OCI-LY3 (cell line): Measurements from ENCODE around the gene EHMT1.
A peak's percentile ranks its signal among the peaks of the same experiment; 100 is the strongest.

ENCODE experiments used
- H2AFZ ChIP-seq: fragments of 200-600, 300-600 bp; shearing (Covaris generic); 2 replicates; pipeline ENCODE4 v1.6.0; 2014; ENCODE audit warnings: antibody characterized with exemption, low read depth, low read length
- H3K27ac ChIP-seq: fragments of 200-600, 300-600 bp; sonication (generic); 2 replicates; pipeline ENCODE4 v1.5.1; 2014; ENCODE audit warnings: mild to moderate bottlenecking, low read length, moderate library complexity, mixed read lengths
- H3K27me3 ChIP-seq: fragments of 200-600, 300-600 bp; sonication (generic); 2 replicates; pipeline ENCODE4 v1.6.1; 2014; ENCODE audit warnings: low read depth, low read length, mixed read lengths
- H3K36me3 ChIP-seq: fragments of 200-600, 300-600 bp; sonication (generic); replicated peaks from 2 replicates; pipeline ENCODE3; 2014; ENCODE audit warnings: low read depth, low read length, mixed read lengths
- H3K4me1 ChIP-seq: fragments of 300-600, 200-600 bp; sonication (generic); 2 replicates; pipeline ENCODE4 v1.6.1; 2014; ENCODE audit warnings: low read length, mixed read lengths
- H3K4me2 ChIP-seq: fragments of 200-600, 300-600 bp; sonication (generic); 2 replicates; pipeline ENCODE4 v1.6.1; 2014; ENCODE audit warnings: low read length, mixed read lengths
- H3K4me3 ChIP-seq: fragments of 300-600, 200-600 bp; sonication (generic); 2 replicates; pipeline ENCODE4 v1.5.1; 2014; ENCODE audit warnings: antibody characterized with exemption, mild to moderate bottlenecking, low read length, moderate library complexity
- H3K79me2 ChIP-seq: fragments of 300-600, 200-600 bp; shearing (Covaris generic); 2 replicates; pipeline ENCODE4 v1.6.1; 2014; ENCODE audit warnings: mild to moderate bottlenecking, low read length, mixed read lengths
- H3K9ac ChIP-seq: fragments of 300-600, 200-600 bp; shearing (Covaris generic); 2 replicates; pipeline ENCODE4 v1.6.0; 2014; ENCODE audit warnings: mild to moderate bottlenecking, low read length, moderate library complexity
- H3K9me3 ChIP-seq: fragments of 200-600, 300-600 bp; shearing (Covaris generic); 2 replicates; pipeline ENCODE4 v1.6.1; 2014; ENCODE audit warnings: low read length, mixed read lengths; ENCODE audit not compliant: insufficient read depth
- H4K20me1 ChIP-seq: fragments of 200-600, 300-600 bp; sonication (generic); 2 replicates; pipeline ENCODE4 v1.6.1; 2016; ENCODE audit warnings: low read length, mixed read lengths; ENCODE audit not compliant: insufficient read depth
- CTCF ChIP-seq: fragments of 200-600, 300-600 bp; sonication (generic); IDR thresholded peaks from 2 replicates; pipeline ENCODE4 v1.5.1; 2014; ENCODE audit warnings: antibody characterized with exemption, low read length, low read depth
- EZH2phosphoT487 ChIP-seq: fragments of 200-600 bp; shearing (Covaris generic); IDR thresholded peaks from 2 replicates; pipeline ENCODE4 v1.6.1; 2018; ENCODE audit warnings: antibody characterized with exemption, mixed run types, low read depth

EHMT1 gene

GRCh38 chr9:137631345-137632229, 12.8 kb downstream of the EHMT1 start:
- Histone ChIP-seq H3K36me3 (peaks cover 4% of the 10 kb centered on the region), H3K4me2 (no peak overlapping the region), H2AFZ (no peak overlapping the region), H3K9me3 (no peaks in the 10 kb centered on the region), H3K79me2 (peaks cover 97% of the 10 kb centered on the region), H3K27ac (no peak overlapping the region), H4K20me1 (peaks cover 43% of the 10 kb centered on the region), H3K9ac (no peak overlapping the region), H3K4me3 (no peak overlapping the region), H3K27me3 (no peaks in the 10 kb centered on the region), H3K4me1 (no peaks in the 10 kb centered on the region)
- TF ChIP-seq EZH2phosphoT487 (no peak), CTCF (no peak)

DNA sequence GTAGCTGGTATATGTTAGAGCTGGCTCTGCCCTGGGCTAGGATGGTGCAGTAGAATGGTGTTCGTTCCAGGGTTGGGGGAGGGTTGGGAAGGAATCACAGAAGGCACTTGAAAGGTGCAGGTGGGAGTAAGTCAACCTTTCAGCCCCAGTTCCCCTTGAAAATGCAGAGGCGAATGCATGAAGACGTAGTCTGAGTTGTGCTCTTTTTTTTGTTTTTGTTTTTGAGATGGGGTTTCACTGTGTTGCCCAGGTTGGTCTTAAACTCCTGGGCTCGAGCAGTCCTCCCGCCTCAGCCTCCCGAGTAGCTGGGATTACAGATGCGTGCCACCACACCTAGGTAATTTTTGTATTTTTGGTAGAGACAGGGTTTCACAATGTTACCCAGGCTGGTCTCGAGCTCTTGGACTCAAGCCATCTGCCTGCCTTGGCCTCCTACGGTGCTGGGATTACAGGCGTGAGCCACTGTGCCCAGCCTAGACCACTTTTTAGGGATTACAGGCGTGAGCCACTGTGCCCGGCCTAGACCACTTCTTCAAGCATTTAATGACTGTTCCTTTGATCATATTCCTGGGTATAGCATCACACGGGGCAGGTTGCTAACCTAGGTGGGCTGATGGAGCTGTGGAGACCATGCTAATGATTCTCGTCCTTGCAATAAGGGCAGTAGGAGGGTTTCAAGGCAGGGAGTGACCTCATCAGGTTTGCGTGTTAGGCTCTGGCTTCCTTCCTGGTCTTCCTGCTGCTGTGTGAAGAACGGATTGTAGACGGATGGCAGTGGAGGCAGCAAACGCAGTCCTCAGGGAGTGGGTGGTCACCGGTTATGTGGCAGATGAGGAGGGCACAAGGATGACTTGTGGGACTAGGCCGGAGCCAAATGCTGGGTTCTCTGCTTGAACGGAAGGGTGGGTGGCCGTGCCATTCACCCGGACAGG, 13.7 kb downstream of the EHMT1 start:
- Histone ChIP-seq H3K4me2 (no peak overlapping the region), H2AFZ (no peak overlapping the region), H3K9me3 (no peaks in the 10 kb centered on the region), H3K4me1 (no peaks in the 10 kb centered on the region), H3K79me2 (peaks cover 97% of the 10 kb centered on the region), H4K20me1 (peaks cover 43% of the 10 kb centered on the region), H3K9ac (no peak overlapping the region), H3K27me3 (no peaks in the 10 kb centered on the region), H3K36me3 (peaks cover 4% of the 10 kb centered on the region), H3K4me3 (no peak overlapping the region), H3K27ac (no peak overlapping the region)
- TF ChIP-seq CTCF (no peak), EZH2phosphoT487 (no peak)

DNA sequence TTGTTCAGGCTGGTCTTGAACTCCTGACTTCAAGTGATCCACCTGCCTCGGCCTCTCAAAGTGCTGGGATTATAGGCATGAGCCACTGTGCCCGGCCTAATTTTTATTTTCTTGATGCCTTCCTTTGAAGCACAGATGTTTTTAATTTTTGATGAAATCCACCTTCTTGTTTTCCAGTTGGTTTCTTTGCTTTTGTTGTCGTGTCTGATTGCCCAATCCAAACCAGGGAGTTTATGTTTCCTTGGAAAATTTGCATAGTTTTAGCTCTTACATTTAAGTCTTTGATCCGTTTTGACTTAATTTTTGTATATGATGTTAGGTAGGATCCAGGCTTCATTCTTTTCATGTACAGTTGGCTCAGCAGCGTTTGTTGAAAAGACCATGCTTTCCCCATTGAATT, 15.2 kb downstream of the EHMT1 start:
- TF ChIP-seq CTCF (no peak), EZH2phosphoT487 (no peak)
- peaks cover 4% of the 10 kb centered on the region for H3K36me3 ChIP-seq
- no peak overlapping the region for H3K9ac ChIP-seq
- no peak overlapping the region for H2AFZ ChIP-seq
- H4K20me1 ChIP-seq = peaks cover 47% of the 10 kb centered on the region
- no peak overlapping the region for H3K27ac ChIP-seq
- H3K4me1 ChIP-seq = peaks cover 6% of the 10 kb centered on the region
- no peak overlapping the region for H3K4me3 ChIP-seq
- no peaks in the 10 kb centered on the region for H3K9me3 ChIP-seq
- no peak overlapping the region for H3K4me2 ChIP-seq
- H3K27me3 ChIP-seq = no peaks in the 10 kb centered on the region
- H3K79me2 ChIP-seq = peaks cover 97% of the 10 kb centered on the region

- no peaks in the 10 kb centered on the region for H3K9me3 ChIP-seq
Measured at GRCh38 chr9:137638680-137639079, 19.9 kb downstream of the EHMT1 start.

More at GRCh38 chr9:137638680-137639079, 19.9 kb downstream of the EHMT1 start:
- Histone ChIP-seq H3K4me2 (peak overlapping the region; percentile 71), H3K36me3 (peaks cover 17% of the 10 kb centered on the region), H3K9ac (peak overlapping the region; percentile 52), H3K79me2 (peaks cover 97% of the 10 kb centered on the region), H3K4me3 (peak overlapping the region; percentile 66), H2AFZ (no peak overlapping the region), H3K27me3 (no peaks in the 10 kb centered on the region), H3K4me1 (peaks cover 13% of the 10 kb centered on the region), H3K27ac (peak overlapping the region; percentile 36; the same call in 1 of the 2 replicates), H4K20me1 (peaks cover 30% of the 10 kb centered on the region)
- TF ChIP-seq EZH2phosphoT487 = no peak
- no peak for TF ChIP-seq CTCF
